Esophagus squamous epithelium (tissue), 4 donors: Measurements from ENCODE around the gene OPA3.

Source experiments
- CTCF ChIP-seq, 6 experiments: fragments of 450-650 bp in 4 of 6; fragments of 200-600 bp in 2 of 6; sonication (generic) in 2 of 6; IDR thresholded peaks; one replicate each; pipeline ENCODE4 v1.5.1; 2016 to 2019; ENCODE audit warnings: antibody characterized with exemption in 6 of 6, mild to moderate bottlenecking in 4 of 6, moderate library complexity in 4 of 6
- POLR2A ChIP-seq, 4 donors: fragments of 450-650 bp; IDR thresholded peaks; one replicate each; pipeline ENCODE4 v1.6.1; 2017; ENCODE audit warnings: antibody characterized with exemption in 4 of 4, mild to moderate bottlenecking in 4 of 4, moderate library complexity in 3 of 4

GRCh38 chr19:45506246-45506988, 78.2 kb downstream of the OPA3 start:
- TF ChIP-seq CTCF (IDR thresholded peaks at IDR 0.05), result peak in 5 of 6 experiments; percentile 28 to 68 (median 40)
- TF ChIP-seq POLR2A (IDR thresholded peaks at IDR 0.05), result peak in 3 of 4 donors; percentile 56 to 92 (median 75)
